HepG2 (cell line): Measurements from ENCODE around the gene P2RX6. TPM values are rescaled to one million over a fixed set of nuclear protein-coding genes. Genes with fewer than 3 reads are reported as not detected.

Experiments
- CCDC6 ChIP-seq: sonication (generic); formaldehyde crosslinking; IDR thresholded peaks from 2 replicates; pipeline ENCODE4 v1.8.1; 2022; ENCODE audit warnings: mild to moderate bottlenecking, missing genetic modification reagents, moderate library complexity
- FOSL1 ChIP-seq: sonication (generic); formaldehyde crosslinking; IDR thresholded peaks from 2 replicates; pipeline ENCODE4 v1.9.0; 2021; ENCODE audit warnings: missing genetic modification reagents, borderline replicate concordance
- FOXK1 ChIP-seq: sonication (generic); formaldehyde crosslinking; IDR thresholded peaks from 2 replicates; pipeline ENCODE4 v1.4.0; 2020; ENCODE audit warnings: low read depth, missing genetic modification reagents, borderline replicate concordance
- HOXA9 ChIP-seq: sonication (generic); formaldehyde crosslinking; IDR thresholded peaks from 2 replicates; pipeline ENCODE4 v1.8.1; 2022; ENCODE audit warnings: missing genetic modification reagents, mild to moderate bottlenecking, moderate library complexity, borderline replicate concordance
- KMT2A ChIP-seq: sonication (generic); formaldehyde crosslinking; IDR thresholded peaks from 2 replicates; pipeline ENCODE4 v1.4.0; 2020; ENCODE audit warnings: missing genetic modification reagents
- RFX3 ChIP-seq: IDR thresholded peaks from 2 replicates; pipeline ENCODE4 v1.6.1; 2016; ENCODE audit warnings: missing biosample characterization, missing genetic modification reagents
- TGIF2 ChIP-seq: IDR thresholded peaks from 2 replicates; pipeline ENCODE4 v1.6.1; 2016; ENCODE audit warnings: control low read depth, missing compliant biosample characterization
- ZBTB7A ChIP-seq: sonication (generic); formaldehyde crosslinking; IDR thresholded peaks from 2 replicates; pipeline ENCODE4 v1.8.0; 2022; ENCODE audit warnings: mild to moderate bottlenecking, missing genetic modification reagents
- ZFP62 ChIP-seq: sonication (generic); formaldehyde crosslinking; IDR thresholded peaks from 2 replicates; pipeline ENCODE4 v1.4.0; 2020; ENCODE audit warnings: missing genetic modification reagents
- ZNF335 ChIP-seq: sonication (generic); formaldehyde crosslinking; IDR thresholded peaks from 2 replicates; pipeline ENCODE4 v1.4.0; 2020; ENCODE audit warnings: missing genetic modification reagents
- ZNF432 ChIP-seq: sonication (generic); formaldehyde crosslinking; IDR thresholded peaks from 2 replicates; pipeline ENCODE4 v1.5.0; 2020; ENCODE audit warnings: missing genetic modification reagents, mild to moderate bottlenecking, borderline replicate concordance
- ZNF460 ChIP-seq: sonication (generic); formaldehyde crosslinking; IDR thresholded peaks from 2 replicates; pipeline ENCODE4 v1.5.1; 2020; ENCODE audit warnings: missing genetic modification reagents, mild to moderate bottlenecking, borderline replicate concordance
- ZNF615 ChIP-seq: sonication (generic); formaldehyde crosslinking; IDR thresholded peaks from 2 replicates; pipeline ENCODE4 v1.5.0; 2020; ENCODE audit warnings: mild to moderate bottlenecking, missing genetic modification reagents, borderline replicate concordance
- ZNF878 ChIP-seq: sonication (generic); formaldehyde crosslinking; IDR thresholded peaks from 2 replicates; pipeline ENCODE4 v1.8.1; 2023; ENCODE audit warnings: mild to moderate bottlenecking, missing genetic modification reagents, moderate library complexity
- ZNF879 ChIP-seq: sonication (generic); formaldehyde crosslinking; IDR thresholded peaks from 2 replicates; pipeline ENCODE4 v1.8.1; 2023; ENCODE audit warnings: missing genetic modification reagents
- polyA plus RNA-seq, 8 experiments: library from polyadenylated mRNA; depleted of rRNA in 3 of 8; stranded (reverse) in 7 of 8; unstranded in 1 of 8; fragments of >200 nt; fragmentation: Illumina TruSeq in 4 of 8; extraction: Trizol in 4 of 8; gene quantifications; 2 replicates each; pipeline versions ENCODE4 v1.2.1 to v1.2.3, GENCODE V29; 2011 to 2016; ENCODE audit warnings: low read depth in 4 of 8, missing spikeins in 1 of 8, mixed read lengths in 1 of 8; ENCODE audit not compliant: insufficient read depth in 1 of 8
- total RNA-seq, 5 experiments: library from RNA; depleted of rRNA; stranded (reverse); fragments of >200 nt; fragmentation: Illumina TruSeq; extraction: Trizol; gene quantifications; 2 replicates each; pipeline ENCODE4 v1.2.3, GENCODE V29; 2016; ENCODE audit warnings: low read depth in 1 of 5
- TF ChIP-seq, protein P1 (sequence below): fragments of 450-650 bp; IDR thresholded peaks from 2 replicates; pipeline ENCODE4 v1.6.1; 2016
- TF ChIP-seq, protein P2 (sequence below): sonication (generic); formaldehyde crosslinking; IDR thresholded peaks from 2 replicates; pipeline ENCODE4 v1.5.0; 2020; ENCODE audit warnings: mild to moderate bottlenecking, missing genetic modification reagents, moderate library complexity
- TF ChIP-seq, protein P3 (sequence below): sonication (generic); formaldehyde crosslinking; IDR thresholded peaks from 2 replicates; pipeline ENCODE4 v1.4.0; 2020; ENCODE audit warnings: missing genetic modification reagents
- TF ChIP-seq, protein P4 (sequence below): sonication (generic); formaldehyde crosslinking; conservative IDR thresholded peaks from 2 replicates; pipeline ENCODE4 v1.8.0; 2022; ENCODE audit warnings: mild to moderate bottlenecking, moderate library complexity, missing genetic modification reagents
- TF ChIP-seq, protein P5 (sequence below): sonication (generic); formaldehyde crosslinking; IDR thresholded peaks from 2 replicates; pipeline ENCODE4 v1.4.0; 2020; ENCODE audit warnings: missing genetic modification reagents

P2RX6 gene
- total and polyA plus RNA-seq, 2 of the 13 experiments (the other 11 are each of a cell fraction or from before 2014, with no cell fraction given): 0.04 to 0.12 TPM

DNA sequence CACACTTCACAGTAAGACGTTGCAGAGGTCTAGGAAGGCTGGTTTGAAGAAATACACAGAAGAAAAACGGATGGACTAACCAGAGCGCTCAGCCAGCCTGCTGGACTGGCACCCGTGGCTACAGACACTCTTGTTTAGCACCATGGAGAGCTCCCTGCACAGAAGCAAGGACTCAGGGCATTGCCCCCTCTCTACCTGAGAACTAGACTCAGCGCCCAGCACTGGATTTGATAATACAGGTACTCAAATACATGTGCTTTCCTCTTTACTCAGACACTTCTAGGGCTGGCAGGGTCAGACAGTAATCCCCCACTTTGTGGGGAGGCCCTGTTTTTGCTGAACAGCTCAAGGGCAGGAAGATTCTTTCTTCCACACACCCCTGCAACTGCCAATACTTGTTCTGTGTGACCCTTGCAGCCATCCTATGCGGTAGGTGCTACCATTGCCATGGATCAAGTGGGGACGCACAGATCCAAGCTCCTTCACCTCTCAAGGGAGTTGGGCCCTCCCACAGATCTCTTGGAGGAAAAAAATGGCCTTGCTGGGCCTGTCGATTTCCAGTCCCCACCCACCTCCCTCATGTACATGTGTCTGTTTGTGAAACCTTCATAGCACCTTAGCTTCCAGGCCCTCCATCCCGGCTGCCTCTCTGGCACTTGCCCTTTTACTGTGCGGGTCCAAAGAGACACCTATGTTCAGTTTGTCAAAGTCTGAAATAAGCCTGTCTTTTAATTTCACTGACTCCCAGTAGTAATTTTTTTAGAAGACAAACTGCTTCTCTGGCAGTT is 5.1 kb upstream of the P2RX6 start (continued):
- TF ChIP-seq, protein P1, sequence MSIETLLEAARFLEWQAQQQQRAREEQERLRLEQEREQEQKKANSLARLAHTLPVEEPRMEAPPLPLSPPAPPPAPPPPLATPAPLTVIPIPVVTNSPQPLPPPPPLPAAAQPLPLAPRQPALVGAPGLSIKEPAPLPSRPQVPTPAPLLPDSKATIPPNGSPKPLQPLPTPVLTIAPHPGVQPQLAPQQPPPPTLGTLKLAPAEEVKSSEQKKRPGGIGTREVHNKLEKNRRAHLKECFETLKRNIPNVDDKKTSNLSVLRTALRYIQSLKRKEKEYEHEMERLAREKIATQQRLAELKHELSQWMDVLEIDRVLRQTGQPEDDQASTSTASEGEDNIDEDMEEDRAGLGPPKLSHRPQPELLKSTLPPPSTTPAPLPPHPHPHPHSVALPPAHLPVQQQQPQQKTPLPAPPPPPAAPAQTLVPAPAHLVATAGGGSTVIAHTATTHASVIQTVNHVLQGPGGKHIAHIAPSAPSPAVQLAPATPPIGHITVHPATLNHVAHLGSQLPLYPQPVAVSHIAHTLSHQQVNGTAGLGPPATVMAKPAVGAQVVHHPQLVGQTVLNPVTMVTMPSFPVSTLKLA: no peak
- TF ChIP-seq, protein P2, sequence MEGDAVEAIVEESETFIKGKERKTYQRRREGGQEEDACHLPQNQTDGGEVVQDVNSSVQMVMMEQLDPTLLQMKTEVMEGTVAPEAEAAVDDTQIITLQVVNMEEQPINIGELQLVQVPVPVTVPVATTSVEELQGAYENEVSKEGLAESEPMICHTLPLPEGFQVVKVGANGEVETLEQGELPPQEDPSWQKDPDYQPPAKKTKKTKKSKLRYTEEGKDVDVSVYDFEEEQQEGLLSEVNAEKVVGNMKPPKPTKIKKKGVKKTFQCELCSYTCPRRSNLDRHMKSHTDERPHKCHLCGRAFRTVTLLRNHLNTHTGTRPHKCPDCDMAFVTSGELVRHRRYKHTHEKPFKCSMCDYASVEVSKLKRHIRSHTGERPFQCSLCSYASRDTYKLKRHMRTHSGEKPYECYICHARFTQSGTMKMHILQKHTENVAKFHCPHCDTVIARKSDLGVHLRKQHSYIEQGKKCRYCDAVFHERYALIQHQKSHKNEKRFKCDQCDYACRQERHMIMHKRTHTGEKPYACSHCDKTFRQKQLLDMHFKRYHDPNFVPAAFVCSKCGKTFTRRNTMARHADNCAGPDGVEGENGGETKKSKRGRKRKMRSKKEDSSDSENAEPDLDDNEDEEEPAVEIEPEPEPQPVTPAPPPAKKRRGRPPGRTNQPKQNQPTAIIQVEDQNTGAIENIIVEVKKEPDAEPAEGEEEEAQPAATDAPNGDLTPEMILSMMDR (CRISPR knock-in tag): no peak
- TF ChIP-seq FOSL1 (CRISPR knock-in tag): no peak
- no peak for TF ChIP-seq ZNF460 (CRISPR knock-in tag)
- TF ChIP-seq, protein P3, sequence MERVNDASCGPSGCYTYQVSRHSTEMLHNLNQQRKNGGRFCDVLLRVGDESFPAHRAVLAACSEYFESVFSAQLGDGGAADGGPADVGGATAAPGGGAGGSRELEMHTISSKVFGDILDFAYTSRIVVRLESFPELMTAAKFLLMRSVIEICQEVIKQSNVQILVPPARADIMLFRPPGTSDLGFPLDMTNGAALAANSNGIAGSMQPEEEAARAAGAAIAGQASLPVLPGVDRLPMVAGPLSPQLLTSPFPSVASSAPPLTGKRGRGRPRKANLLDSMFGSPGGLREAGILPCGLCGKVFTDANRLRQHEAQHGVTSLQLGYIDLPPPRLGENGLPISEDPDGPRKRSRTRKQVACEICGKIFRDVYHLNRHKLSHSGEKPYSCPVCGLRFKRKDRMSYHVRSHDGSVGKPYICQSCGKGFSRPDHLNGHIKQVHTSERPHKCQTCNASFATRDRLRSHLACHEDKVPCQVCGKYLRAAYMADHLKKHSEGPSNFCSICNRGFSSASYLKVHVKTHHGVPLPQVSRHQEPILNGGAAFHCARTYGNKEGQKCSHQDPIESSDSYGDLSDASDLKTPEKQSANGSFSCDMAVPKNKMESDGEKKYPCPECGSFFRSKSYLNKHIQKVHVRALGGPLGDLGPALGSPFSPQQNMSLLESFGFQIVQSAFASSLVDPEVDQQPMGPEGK (CRISPR knock-in tag): peak; percentile 53; the same call in 1 of the 2 replicates
- no peak for TF ChIP-seq ZFP62 (CRISPR knock-in tag)
- peak; percentile 67; the same call in 1 of the 2 replicates for TF ChIP-seq CCDC6 (CRISPR knock-in tag)
- TF ChIP-seq, protein P4, sequence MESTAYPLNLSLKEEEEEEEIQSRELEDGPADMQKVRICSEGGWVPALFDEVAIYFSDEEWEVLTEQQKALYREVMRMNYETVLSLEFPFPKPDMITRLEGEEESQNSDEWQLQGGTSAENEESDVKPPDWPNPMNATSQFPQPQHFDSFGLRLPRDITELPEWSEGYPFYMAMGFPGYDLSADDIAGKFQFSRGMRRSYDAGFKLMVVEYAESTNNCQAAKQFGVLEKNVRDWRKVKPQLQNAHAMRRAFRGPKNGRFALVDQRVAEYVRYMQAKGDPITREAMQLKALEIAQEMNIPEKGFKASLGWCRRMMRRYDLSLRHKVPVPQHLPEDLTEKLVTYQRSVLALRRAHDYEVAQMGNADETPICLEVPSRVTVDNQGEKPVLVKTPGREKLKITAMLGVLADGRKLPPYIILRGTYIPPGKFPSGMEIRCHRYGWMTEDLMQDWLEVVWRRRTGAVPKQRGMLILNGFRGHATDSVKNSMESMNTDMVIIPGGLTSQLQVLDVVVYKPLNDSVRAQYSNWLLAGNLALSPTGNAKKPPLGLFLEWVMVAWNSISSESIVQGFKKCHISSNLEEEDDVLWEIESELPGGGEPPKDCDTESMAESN (CRISPR knock-in tag): peak; percentile 67; the same call in 1 of the 2 replicates
- peak; percentile 71; the same call in 1 of the 2 replicates for TF ChIP-seq ZNF335 (CRISPR knock-in tag)
- no peak for TF ChIP-seq KMT2A
- TF ChIP-seq ZNF879: 0 out of 2 replicates have a peak, but pooled peaks have one; percentile 50
- TF ChIP-seq FOXK1 (CRISPR knock-in tag): peak; percentile 84; the same call in 1 of the 2 replicates
- TF ChIP-seq ZNF432 (CRISPR knock-in tag): no peak
- TF ChIP-seq RFX3 (CRISPR knock-in tag): no peak
- TF ChIP-seq ZNF615 (CRISPR knock-in tag): no peak
- peak; percentile 95 for TF ChIP-seq ZNF878
- TF ChIP-seq ZBTB7A: peak; percentile 44; the same call in 1 of the 2 replicates
- no peak for TF ChIP-seq HOXA9 (CRISPR knock-in tag)
- TF ChIP-seq, protein P5, sequence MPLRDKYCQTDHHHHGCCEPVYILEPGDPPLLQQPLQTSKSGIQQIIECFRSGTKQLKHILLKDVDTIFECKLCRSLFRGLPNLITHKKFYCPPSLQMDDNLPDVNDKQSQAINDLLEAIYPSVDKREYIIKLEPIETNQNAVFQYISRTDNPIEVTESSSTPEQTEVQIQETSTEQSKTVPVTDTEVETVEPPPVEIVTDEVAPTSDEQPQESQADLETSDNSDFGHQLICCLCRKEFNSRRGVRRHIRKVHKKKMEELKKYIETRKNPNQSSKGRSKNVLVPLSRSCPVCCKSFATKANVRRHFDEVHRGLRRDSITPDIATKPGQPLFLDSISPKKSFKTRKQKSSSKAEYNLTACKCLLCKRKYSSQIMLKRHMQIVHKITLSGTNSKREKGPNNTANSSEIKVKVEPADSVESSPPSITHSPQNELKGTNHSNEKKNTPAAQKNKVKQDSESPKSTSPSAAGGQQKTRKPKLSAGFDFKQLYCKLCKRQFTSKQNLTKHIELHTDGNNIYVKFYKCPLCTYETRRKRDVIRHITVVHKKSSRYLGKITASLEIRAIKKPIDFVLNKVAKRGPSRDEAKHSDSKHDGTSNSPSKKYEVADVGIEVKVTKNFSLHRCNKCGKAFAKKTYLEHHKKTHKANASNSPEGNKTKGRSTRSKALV (CRISPR knock-in tag): peak; percentile 65; the same call in 1 of the 2 replicates
- peak; percentile 95 for TF ChIP-seq TGIF2 (CRISPR knock-in tag)
